Measurements from ENCODE around the gene ELL.

The ELL gene

GRCh38 chr19:18442941-18443340, 78.9 kb downstream of the ELL start:
- Mint-ChIP-seq H3K4me3 (no peak overlapping the region), H3K27me3 (peaks cover 9% of the 10 kb centered on the region), H3K9me3 (peaks cover 6% of the 10 kb centered on the region), H3K27ac (peak overlapping the region; percentile 89), H3K36me3 (peaks cover 28% of the 10 kb centered on the region), H3K4me1 (peaks cover 25% of the 10 kb centered on the region)
- CTCF ChIA-PET = interaction anchor here (0.6 kb wide), 2 partner anchors 55 to 116 kb away, joined by 3 read pairs; no protein-coding TSS in a partner anchor
- DNase-seq = no peak

GRCh38 chr19:18441804-18442788, 79.8 kb downstream of the ELL start:
- peaks cover 24% of the 10 kb centered on the region for H3K36me3 Mint-ChIP-seq
- H3K27ac Mint-ChIP-seq = peak overlapping the region; percentile 89
- peaks cover 6% of the 10 kb centered on the region for H3K9me3 Mint-ChIP-seq
- H3K27me3 Mint-ChIP-seq = peaks cover 16% of the 10 kb centered on the region
- peak; percentile 58 for DNase-seq
- peaks cover 25% of the 10 kb centered on the region for H3K4me1 Mint-ChIP-seq
- CTCF ChIA-PET = interaction anchor here (0.6 to 1.5 kb wide), 2 partner anchors 10 to 54 kb away, joined by 3 to 7 read pairs; no protein-coding TSS in a partner anchor
- H3K4me3 Mint-ChIP-seq = peak overlapping the region; percentile 21

- Mint-ChIP-seq H3K36me3 (peaks cover 17% of the 10 kb centered on the region), H3K4me1 (peaks cover 29% of the 10 kb centered on the region), H3K27me3 (peaks cover 18% of the 10 kb centered on the region), H3K4me3 (no peak overlapping the region), H3K27ac (peak overlapping the region; percentile 47), H3K9me3 (peaks cover 6% of the 10 kb centered on the region)
- CTCF ChIA-PET = interaction anchor here (0.7 to 1.5 kb wide), 5 partner anchors 9 to 147 kb away, joined by 3 to 7 read pairs (median 4); partner anchors contain the start of gene REX1BD
- DNase-seq = no peak
Measured at GRCh38 chr19:18440936-18441803, 80.7 kb downstream of the ELL start.

GRCh38 chr19:18440415-18440877, 81.4 kb downstream of the ELL start:
- Mint-ChIP-seq H3K4me3 (no peak overlapping the region), H3K4me1 (peaks cover 29% of the 10 kb centered on the region), H3K27me3 (peaks cover 18% of the 10 kb centered on the region), H3K36me3 (peaks cover 19% of the 10 kb centered on the region), H3K27ac (peak overlapping the region; percentile 47), H3K9me3 (peaks cover 6% of the 10 kb centered on the region)
- peak; percentile 67 for DNase-seq
- CTCF ChIA-PET = interaction anchor here (0.7 to 1.5 kb wide), 6 partner anchors 8 to 148 kb away, joined by 3 to 7 read pairs (median 4); partner anchors contain the start of gene REX1BD

- no peak overlapping the region for H3K27ac Mint-ChIP-seq
- peaks cover 18% of the 10 kb centered on the region for H3K36me3 Mint-ChIP-seq
- no peak overlapping the region for H3K4me3 Mint-ChIP-seq
- H3K27me3 Mint-ChIP-seq = peaks cover 18% of the 10 kb centered on the region
- peaks cover 6% of the 10 kb centered on the region for H3K9me3 Mint-ChIP-seq
- CTCF ChIA-PET = interaction anchor here (0.7 to 1.2 kb wide), 2 partner anchors 10 to 18 kb away, joined by 3 to 4 read pairs; no protein-coding TSS in a partner anchor
- peaks cover 29% of the 10 kb centered on the region for H3K4me1 Mint-ChIP-seq
- no peak for DNase-seq
Measured at GRCh38 chr19:18439910-18440237, 82.0 kb downstream of the ELL start.

GRCh38 chr19:18439025-18439909, 82.6 kb downstream of the ELL start:
- DNase-seq = no peak
- Mint-ChIP-seq H3K27ac (peak overlapping the region; percentile 62), H3K9me3 (peaks cover 6% of the 10 kb centered on the region), H3K36me3 (peaks cover 21% of the 10 kb centered on the region), H3K27me3 (peaks cover 18% of the 10 kb centered on the region), H3K4me1 (peaks cover 32% of the 10 kb centered on the region), H3K4me3 (no peak overlapping the region)
- CTCF ChIA-PET = interaction anchor here (1.0 kb wide), 1 partner anchor 12 kb away, joined by 4 read pairs; no protein-coding TSS in a partner anchor

GRCh38 chr19:18438331-18439024, 83.4 kb downstream of the ELL start:
- CTCF ChIA-PET = interaction anchor here (1.0 kb wide), 1 partner anchor 13 kb away, joined by 4 read pairs; no protein-coding TSS in a partner anchor
- H3K4me1 Mint-ChIP-seq = peaks cover 34% of the 10 kb centered on the region
- H3K9me3 Mint-ChIP-seq = peaks cover 6% of the 10 kb centered on the region
- H3K4me3 Mint-ChIP-seq = no peak overlapping the region
- H3K27ac Mint-ChIP-seq = peak overlapping the region; percentile 62
- H3K36me3 Mint-ChIP-seq = peaks cover 15% of the 10 kb centered on the region
- H3K27me3 Mint-ChIP-seq = peaks cover 18% of the 10 kb centered on the region
- DNase-seq = no peak

GRCh38 chr19:18437491-18438330, 84.2 kb downstream of the ELL start, which contains the start of gene ISYNA1:
TSS of gene ISYNA1 (minus strand) at chr19:18438133. CDS start at chr19:18437979, 154 bp downstream.
- H3K27ac Mint-ChIP-seq = peak within 1 kb of the TSS; percentile 62
- H3K4me3 Mint-ChIP-seq = peak within 1 kb of the TSS; percentile 69
- peaks cover 12% of the 10 kb centered on the region for H3K36me3 Mint-ChIP-seq
- peaks cover 6% of the 10 kb centered on the region for H3K9me3 Mint-ChIP-seq
- H3K4me1 Mint-ChIP-seq = peaks cover 34% of the 10 kb centered on the region
- DNase-seq = peak; percentile 73
- CTCF ChIA-PET = no interaction called here
- peaks cover 18% of the 10 kb centered on the region for H3K27me3 Mint-ChIP-seq

- CTCF ChIA-PET = no interaction called here
- peaks cover 9% of the 10 kb centered on the region for H3K36me3 Mint-ChIP-seq
- peaks cover 18% of the 10 kb centered on the region for H3K27me3 Mint-ChIP-seq
- DNase-seq = peak; percentile 85
- H3K4me1 Mint-ChIP-seq = peaks cover 30% of the 10 kb centered on the region
- H3K9me3 Mint-ChIP-seq = no peaks in the 10 kb centered on the region
- no peak overlapping the region for H3K27ac Mint-ChIP-seq
- H3K4me3 Mint-ChIP-seq = peak overlapping the region; percentile 69
Measured at GRCh38 chr19:18436671-18437490, 85.0 kb downstream of the ELL start.

- Mint-ChIP-seq H3K36me3 (peaks cover 10% of the 10 kb centered on the region), H3K27ac (no peak overlapping the region), H3K9me3 (no peaks in the 10 kb centered on the region), H3K27me3 (peaks cover 18% of the 10 kb centered on the region), H3K4me1 (peaks cover 25% of the 10 kb centered on the region), H3K4me3 (peak overlapping the region; percentile 62)
- CTCF ChIA-PET = interaction anchor here (1.0 kb wide), 1 partner anchor 16 kb away, joined by 3 read pairs; no protein-coding TSS in a partner anchor
- no peak for DNase-seq
Measured at GRCh38 chr19:18435842-18436670, 85.8 kb downstream of the ELL start.

Data from activated naive CD4-positive, alpha-beta T cell treated with anti-CD3 and anti-CD28 coated beads, Interleukin-2, amount 10 ng/mL, durations not matched to agents 7 days and 5 days (primary cell).